OCI-LY1 (cell line): ENCODE measurements around the gene CLEC16A.

ENCODE experiments used
- H2AFZ ChIP-seq: fragments of 200-600 bp; sonication (generic), shearing (Covaris generic); 2 replicates; pipeline ENCODE4 v1.6.0; 2014; ENCODE audit warnings: antibody characterized with exemption, mild to moderate bottlenecking, low read length
- H3F3A ChIP-seq: fragments of 200-600 bp; sonication (generic), shearing (Covaris generic); 2 replicates; pipeline ENCODE4 v1.6.0; 2014; ENCODE audit warnings: mild to moderate bottlenecking, antibody characterized with exemption, low read length, moderate library complexity; ENCODE audit not compliant: insufficient read depth
- H3K27ac ChIP-seq: fragments of 200-600 bp; sonication (generic); 2 replicates; pipeline ENCODE4 v1.5.1; 2014; ENCODE audit warnings: low read length, mixed run types, mild to moderate bottlenecking, low read depth; ENCODE audit not compliant: poor library complexity, severe bottlenecking
- H3K27me3 ChIP-seq: fragments of 200-600 bp; sonication (generic); 2 replicates; pipeline ENCODE4 v1.6.0; 2014; ENCODE audit warnings: antibody characterized with exemption, mild to moderate bottlenecking, low read length, moderate library complexity; ENCODE audit not compliant: insufficient read depth
- H3K36me3 ChIP-seq: fragments of 200-600 bp; sonication (generic); 2 replicates; pipeline ENCODE4 v1.6.1; 2014; ENCODE audit warnings: mild to moderate bottlenecking, antibody characterized with exemption, low read length, moderate library complexity, mixed read lengths; ENCODE audit not compliant: insufficient read depth
- H3K4me1 ChIP-seq: fragments of 200-600 bp; sonication (generic); 2 replicates; pipeline ENCODE4 v1.5.1; 2014; ENCODE audit warnings: mild to moderate bottlenecking, low read length, moderate library complexity; ENCODE audit not compliant: insufficient read depth, severe bottlenecking
- H3K4me2 ChIP-seq: fragments of 200-600 bp; sonication (generic), shearing (Covaris generic); 2 replicates; pipeline ENCODE4 v1.6.1; 2014; ENCODE audit warnings: low read length
- H3K4me3 ChIP-seq: fragments of 200-600 bp; sonication (generic); 2 replicates; pipeline ENCODE4 v1.5.1; 2014; ENCODE audit warnings: low read length, low read depth, mild to moderate bottlenecking, mixed read lengths; ENCODE audit not compliant: poor library complexity, severe bottlenecking
- H3K79me2 ChIP-seq: fragments of 200-600 bp; shearing (Covaris generic); 2 replicates; pipeline ENCODE4 v1.6.1; 2016; ENCODE audit warnings: mixed run types, low read length, mixed read lengths; ENCODE audit not compliant: insufficient read depth
- H3K9ac ChIP-seq: fragments of 200-600 bp; sonication (generic), shearing (Covaris generic); 2 replicates; pipeline ENCODE4 v1.6.1; 2014; ENCODE audit warnings: mild to moderate bottlenecking, low read length, mixed read lengths
- H3K9me2 ChIP-seq: fragments of 200-600 bp; sonication (generic), shearing (Covaris generic); 2 replicates; pipeline ENCODE4 v1.6.1; 2014; ENCODE audit warnings: low read depth, mild to moderate bottlenecking, low read length, mixed read lengths
- H3K9me3 ChIP-seq: fragments of 200-600 bp; shearing (Covaris generic); 2 replicates; pipeline ENCODE4 v1.6.1; 2014; ENCODE audit warnings: low read length, mixed read lengths
- H4K20me1 ChIP-seq: fragments of 200-600 bp; sonication (generic), shearing (Covaris generic); 2 replicates; pipeline ENCODE4 v1.6.0; 2016; ENCODE audit warnings: mild to moderate bottlenecking, low read length; ENCODE audit not compliant: insufficient read depth
- EZH2 ChIP-seq: fragments of 200-600 bp; sonication (generic), shearing (Covaris generic); IDR thresholded peaks from 2 replicates; pipeline ENCODE4 v1.8.0; 2017; ENCODE audit warnings: borderline replicate concordance, mixed run types, mild to moderate bottlenecking, antibody characterized with exemption, low read length, moderate library complexity, mixed read lengths
- TF ChIP-seq, protein P1 (sequence below): fragments of 200-600 bp; sonication (generic), shearing (Covaris generic); IDR thresholded peaks from 2 replicates; pipeline ENCODE4 v1.5.1; 2017; ENCODE audit warnings: mild to moderate bottlenecking, antibody characterized with exemption, low read length, moderate library complexity, mixed read lengths

CLEC16A gene

GRCh38 chr16:11051879-11052808, 107.8 kb downstream of the CLEC16A start:
- no peaks in the 10 kb centered on the region for H3K9me2 ChIP-seq
- no peaks in the 10 kb centered on the region for H3K9me3 ChIP-seq
- H3K27ac ChIP-seq, result no peak overlapping the region
- peaks cover 43% of the 10 kb centered on the region for H3K36me3 ChIP-seq
- no peak overlapping the region for H3K4me2 ChIP-seq
- no peak overlapping the region for H3K9ac ChIP-seq
- H3K79me2 ChIP-seq, result no peaks in the 10 kb centered on the region
- no peaks in the 10 kb centered on the region for H3F3A ChIP-seq
- H2AFZ ChIP-seq, result no peak overlapping the region
- H3K4me1 ChIP-seq, result no peaks in the 10 kb centered on the region
- H4K20me1 ChIP-seq, result no peaks in the 10 kb centered on the region
- TF ChIP-seq, protein P1, sequence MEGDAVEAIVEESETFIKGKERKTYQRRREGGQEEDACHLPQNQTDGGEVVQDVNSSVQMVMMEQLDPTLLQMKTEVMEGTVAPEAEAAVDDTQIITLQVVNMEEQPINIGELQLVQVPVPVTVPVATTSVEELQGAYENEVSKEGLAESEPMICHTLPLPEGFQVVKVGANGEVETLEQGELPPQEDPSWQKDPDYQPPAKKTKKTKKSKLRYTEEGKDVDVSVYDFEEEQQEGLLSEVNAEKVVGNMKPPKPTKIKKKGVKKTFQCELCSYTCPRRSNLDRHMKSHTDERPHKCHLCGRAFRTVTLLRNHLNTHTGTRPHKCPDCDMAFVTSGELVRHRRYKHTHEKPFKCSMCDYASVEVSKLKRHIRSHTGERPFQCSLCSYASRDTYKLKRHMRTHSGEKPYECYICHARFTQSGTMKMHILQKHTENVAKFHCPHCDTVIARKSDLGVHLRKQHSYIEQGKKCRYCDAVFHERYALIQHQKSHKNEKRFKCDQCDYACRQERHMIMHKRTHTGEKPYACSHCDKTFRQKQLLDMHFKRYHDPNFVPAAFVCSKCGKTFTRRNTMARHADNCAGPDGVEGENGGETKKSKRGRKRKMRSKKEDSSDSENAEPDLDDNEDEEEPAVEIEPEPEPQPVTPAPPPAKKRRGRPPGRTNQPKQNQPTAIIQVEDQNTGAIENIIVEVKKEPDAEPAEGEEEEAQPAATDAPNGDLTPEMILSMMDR, result no peak
- no peak for TF ChIP-seq EZH2
- no peak overlapping the region for H3K4me3 ChIP-seq
- no peaks in the 10 kb centered on the region for H3K27me3 ChIP-seq

GRCh38 chr16:11053916-11054460, 109.6 kb downstream of the CLEC16A start:
- Histone ChIP-seq H3K4me3 (no peak overlapping the region), H4K20me1 (no peaks in the 10 kb centered on the region), H3K27me3 (no peaks in the 10 kb centered on the region), H3K36me3 (peaks cover 31% of the 10 kb centered on the region; the same call in 1 of the 2 replicates), H3K4me1 (peaks cover 7% of the 10 kb centered on the region), H3K27ac (no peak overlapping the region), H3K79me2 (no peaks in the 10 kb centered on the region), H3K9ac (no peak overlapping the region), H3K9me3 (no peaks in the 10 kb centered on the region), H3K9me2 (no peaks in the 10 kb centered on the region), H2AFZ (no peak overlapping the region), H3F3A (no peaks in the 10 kb centered on the region), H3K4me2 (no peak overlapping the region)
- TF ChIP-seq EZH2, result no peak
- TF ChIP-seq, protein P1, result no peak

DNA sequence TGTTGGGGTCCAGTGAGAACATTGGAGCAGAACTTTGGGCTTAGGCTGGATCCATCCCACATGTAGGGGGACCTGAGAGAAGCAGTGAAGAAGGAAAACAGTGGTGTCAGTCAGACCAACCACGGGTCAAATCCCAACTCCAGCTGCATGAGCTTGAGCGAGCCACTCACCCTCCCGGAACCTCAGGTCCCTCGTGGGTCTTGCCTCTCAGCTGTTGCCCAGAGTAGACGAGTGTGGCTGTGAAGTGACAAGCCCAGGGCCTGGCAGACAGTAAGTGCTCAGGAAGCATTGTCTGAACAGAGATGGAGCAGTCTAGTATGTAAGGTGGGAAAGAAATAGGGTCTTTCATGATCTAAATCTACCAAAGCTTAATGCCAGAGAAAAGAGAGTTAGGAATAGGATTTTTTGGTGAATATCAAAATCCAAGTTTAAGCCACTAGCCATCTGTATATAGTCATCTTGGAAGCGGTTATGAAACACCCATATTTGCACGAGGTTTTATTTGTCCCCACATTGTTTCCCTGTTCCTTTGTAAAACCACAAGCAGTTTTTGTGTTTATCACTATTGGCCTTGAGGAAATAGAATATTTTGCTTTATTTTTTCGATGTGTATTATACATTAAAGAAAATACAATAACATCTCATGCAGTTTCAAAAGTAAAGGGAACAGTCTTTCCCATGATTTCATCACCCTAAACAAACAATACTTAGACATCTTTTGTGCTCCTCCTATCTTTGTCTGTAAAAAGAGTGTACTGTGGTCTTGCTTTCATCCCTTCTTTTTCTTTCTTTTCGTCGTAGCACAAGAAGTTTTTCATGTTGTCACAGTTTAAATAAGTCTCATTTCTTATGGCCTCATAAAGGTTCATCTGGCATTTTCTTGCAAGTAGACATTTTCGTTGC, 112.0 kb downstream of the CLEC16A start:
- Histone ChIP-seq H3K36me3 (peaks cover 34% of the 10 kb centered on the region; the same call in 1 of the 2 replicates), H3K9ac (no peak overlapping the region), H4K20me1 (no peaks in the 10 kb centered on the region), H3K27ac (no peak overlapping the region), H2AFZ (no peak overlapping the region), H3K9me3 (no peaks in the 10 kb centered on the region), H3K4me3 (no peak overlapping the region), H3K9me2 (no peaks in the 10 kb centered on the region), H3F3A (no peaks in the 10 kb centered on the region), H3K4me2 (no peak overlapping the region), H3K79me2 (no peaks in the 10 kb centered on the region), H3K4me1 (peaks cover 11% of the 10 kb centered on the region), H3K27me3 (no peaks in the 10 kb centered on the region)
- TF ChIP-seq, protein P1, result no peak
- TF ChIP-seq EZH2, result no peak
